Thoracic aorta (tissue), 2 donors: ENCODE measurements around the gene MAU2. TPM values are rescaled to one million over a fixed set of nuclear protein-coding genes. Genes with fewer than 3 reads are reported as not detected.

ENCODE experiments used
- ATAC-seq: fragments of 150-250 bp; one replicate; pipeline ENCODE4 v1.8.0; 2017; ENCODE audit warnings: low read depth; ENCODE audit not compliant: insufficient number of reproducible peaks, low FRiP score
- DNase-seq: peaks from one replicate; pipeline ENCODE4 v3.0.0-alpha.2; 2020; ENCODE audit warnings: low spot score
- H3K27ac ChIP-seq, 2 donors: fragments of 200-600 bp; sonication (generic); 1 replicate in 1 of 2; 2 replicates in 1 of 2; pipeline ENCODE4 v1.5.1; 2016; ENCODE audit warnings: mild to moderate bottlenecking in 2 of 2, moderate library complexity in 2 of 2
- H3K27me3 ChIP-seq: fragments of 200-600 bp; sonication (generic); replicated peaks from 2 replicates; pipeline ENCODE4 v1.6.0; 2016; ENCODE audit warnings: mild to moderate bottlenecking; ENCODE audit not compliant: insufficient read depth
- H3K36me3 ChIP-seq: fragments of 200-600 bp; sonication (generic); one replicate; pipeline ENCODE4 v1.5.1; 2016
- H3K4me1 ChIP-seq, 2 donors: fragments of 200-600 bp; sonication (generic); 1 replicate in 1 of 2; 2 replicates in 1 of 2; pipeline versions ENCODE4 v1.5.1 to v1.6.0; 2016; ENCODE audit warnings: low read depth in 2 of 2, mild to moderate bottlenecking in 1 of 2; ENCODE audit not compliant: control insufficient read depth in 1 of 2
- H3K4me3 ChIP-seq: fragments of 200-600 bp; sonication (generic); 2 replicates; pipeline ENCODE4 v1.5.1; 2016; ENCODE audit warnings: mild to moderate bottlenecking
- H3K9me3 ChIP-seq: fragments of 200-600 bp; sonication (generic); 2 replicates; pipeline ENCODE4 v1.5.1; 2016
- CTCF ChIP-seq: fragments of 200-600 bp; sonication (generic); IDR thresholded peaks from one replicate; pipeline ENCODE4 v1.5.1; 2019; ENCODE audit warnings: antibody characterized with exemption
- total RNA-seq, 2 donors: library from RNA; depleted of rRNA; stranded (reverse); fragments of >200 nt; gene quantifications; one replicate each; pipeline versions ENCODE4 v1.1.0 to v1.2.3, GENCODE V29; 2016

MAU2 gene
- total RNA-seq, 2 donors from 2014 or later = 93.9 to 119 TPM

- no peak for DNase-seq
- no peak overlapping the region for H3K27ac ChIP-seq
Observed at GRCh38 chr19:19334063-19334988, 13.7 kb downstream of the MAU2 start.

GRCh38 chr19:19334989-19335344 lies 14.3 kb downstream of the MAU2 start:
- H3K27ac ChIP-seq = no peak overlapping the region
- no peaks in the 10 kb centered on the region for H3K9me3 ChIP-seq
- H3K4me3 ChIP-seq = no peak overlapping the region
- TF ChIP-seq CTCF = no peak
- H3K27me3 ChIP-seq = no peaks in the 10 kb centered on the region
- no peak for DNase-seq
- H3K4me1 ChIP-seq = peaks cover 0 to 23% of the 10 kb centered on the region in 2 donors
- peaks cover 54% of the 10 kb centered on the region for H3K36me3 ChIP-seq
- no peak for ATAC-seq

More at GRCh38 chr19:19334063-19334988, 13.7 kb downstream of the MAU2 start:
- no peak for ATAC-seq
- Histone ChIP-seq H3K9me3 (no peaks in the 10 kb centered on the region), H3K4me3 (no peak overlapping the region), H3K4me1 (peaks cover 0 to 23% of the 10 kb centered on the region in 2 donors), H3K27me3 (no peaks in the 10 kb centered on the region), H3K36me3 (peaks cover 51% of the 10 kb centered on the region)
- no peak for TF ChIP-seq CTCF

GRCh38 chr19:19335408-19336158 lies 15.0 kb downstream of the MAU2 start:
- peaks cover 55% of the 10 kb centered on the region for H3K36me3 ChIP-seq
- no peak for TF ChIP-seq CTCF
- DNase-seq = no peak

GRCh38 chr19:19336597-19336996 lies 16.0 kb downstream of the MAU2 start:
- DNase-seq (no peak), ATAC-seq (no peak)
- Histone ChIP-seq H3K27ac (peak overlapping the region; percentile 16 to 61), H3K9me3 (no peaks in the 10 kb centered on the region), H3K27me3 (no peaks in the 10 kb centered on the region), H3K36me3 (peaks cover 65% of the 10 kb centered on the region), H3K4me1 (peaks cover 0 to 23% of the 10 kb centered on the region in 2 donors), H3K4me3 (no peak overlapping the region)
- TF ChIP-seq CTCF = no peak

More at GRCh38 chr19:19335408-19336158, 15.0 kb downstream of the MAU2 start:
- ATAC-seq = no peak
- no peak overlapping the region for H3K4me3 ChIP-seq
- no peak overlapping the region for H3K27ac ChIP-seq
- H3K4me1 ChIP-seq = peaks cover 0 to 23% of the 10 kb centered on the region in 2 donors
- H3K9me3 ChIP-seq = no peaks in the 10 kb centered on the region
- no peaks in the 10 kb centered on the region for H3K27me3 ChIP-seq

- no peak overlapping the region for H3K27ac ChIP-seq
- H3K27me3 ChIP-seq = no peaks in the 10 kb centered on the region
- no peak for TF ChIP-seq CTCF
- DNase-seq (no peak), ATAC-seq (no peak)
- no peak overlapping the region for H3K4me3 ChIP-seq
- H3K36me3 ChIP-seq = peaks cover 63% of the 10 kb centered on the region
- peaks cover 0 to 23% of the 10 kb centered on the region in 2 donors for H3K4me1 ChIP-seq
- H3K9me3 ChIP-seq = no peaks in the 10 kb centered on the region
Observed at GRCh38 chr19:19337120-19337519, 16.5 kb downstream of the MAU2 start.
